ENCODE measurements around the gene MTLN. TPM values are rescaled to one million over a fixed set of nuclear protein-coding genes. Genes with fewer than 3 reads are reported as not detected.
A peak's percentile ranks its signal among the peaks of the same experiment; 100 is the strongest.

The MTLN gene
- total and polyA plus RNA-seq, 5 experiments from 2014 or later: 35.1 to 186 (median 125) TPM

DNA sequence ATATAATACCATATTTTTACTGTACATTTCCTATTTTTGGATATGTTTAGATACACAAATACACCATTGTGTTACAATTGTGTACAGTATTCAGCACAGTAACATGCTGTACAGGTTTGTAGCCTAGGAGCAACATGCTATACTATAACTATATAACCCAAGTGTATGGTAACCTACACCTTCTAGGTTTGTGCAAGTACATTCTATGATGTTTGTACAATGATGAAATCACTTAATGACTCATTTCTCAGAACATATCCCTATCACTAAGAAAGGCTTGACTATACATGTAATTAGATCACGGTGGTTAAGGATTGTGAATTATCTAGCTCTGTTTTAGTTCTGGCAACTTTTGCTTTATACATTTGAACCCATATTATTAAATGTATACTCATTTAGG is 38.8 kb downstream of the MTLN start:
- Mint-ChIP-seq H3K9me3 (no peaks in the 10 kb centered on the region), H3K4me1 (peaks cover 4 to 6% (median 4%) of the 10 kb centered on the region in 4 donors), H3K27ac (no peak overlapping the region), H3K27me3 (peaks cover 2 to 10% (median 5%) of the 10 kb centered on the region in 5 donors), H3K36me3 (peaks cover 0 to 5% (median 0%) of the 10 kb centered on the region in 3 donors), H3K4me3 (no peak overlapping the region)
- ATAC-seq (no peak), DNase-seq (no peak)
- POLR2A ChIA-PET: no interaction called here

DNA sequence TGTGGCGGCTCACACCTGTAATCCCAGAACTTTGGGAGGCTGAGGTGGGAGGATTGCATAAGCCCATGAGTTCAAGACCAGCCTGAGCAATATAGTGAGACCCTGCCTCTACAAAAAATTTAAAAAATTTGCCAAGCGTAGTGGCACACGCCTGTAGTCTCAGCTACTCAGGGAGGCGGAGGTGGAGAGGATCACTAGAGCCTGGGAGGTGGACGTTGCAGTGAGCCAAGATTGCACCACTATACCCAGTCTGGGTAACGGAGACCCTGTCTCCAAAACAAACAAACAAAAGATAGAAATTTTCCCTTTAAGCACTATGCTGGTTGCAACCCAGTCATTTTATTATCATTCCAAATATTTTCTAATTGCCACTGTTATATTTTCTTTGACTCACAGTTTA is 39.8 kb downstream of the MTLN start:
- POLR2A ChIA-PET: no interaction called here
- no peak overlapping the region for H3K4me3 Mint-ChIP-seq
- DNase-seq: no peak
- H3K9me3 Mint-ChIP-seq: no peaks in the 10 kb centered on the region
- H3K4me1 Mint-ChIP-seq: peaks cover 4 to 6% (median 4%) of the 10 kb centered on the region in 4 donors
- ATAC-seq: no peak
- no peaks in the 10 kb centered on the region for H3K36me3 Mint-ChIP-seq
- H3K27ac Mint-ChIP-seq: no peak overlapping the region
- H3K27me3 Mint-ChIP-seq: peaks cover 0 to 10% (median 5%) of the 10 kb centered on the region in 5 donors

DNA sequence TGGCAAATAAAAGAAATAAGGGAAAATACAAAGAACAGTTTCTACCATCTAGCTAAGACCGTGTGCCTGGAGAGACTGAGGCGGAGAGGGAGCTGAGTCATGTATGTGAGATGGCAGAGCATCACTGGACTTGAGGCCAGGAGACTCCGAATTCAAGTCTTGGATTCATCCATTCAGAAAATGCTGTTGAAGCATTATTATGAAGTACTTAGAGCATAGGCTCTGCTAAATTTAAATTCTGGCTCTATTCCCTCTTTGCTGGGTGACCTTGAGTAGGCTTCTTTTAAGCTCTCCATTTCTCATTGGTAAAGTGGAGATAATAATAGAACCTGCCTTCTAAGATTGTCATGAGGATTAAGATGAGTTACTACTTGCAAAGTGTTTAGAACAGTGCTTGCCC is 42.2 kb downstream of the MTLN start:
- ATAC-seq (no peak), DNase-seq (no peak)
- H3K4me1 Mint-ChIP-seq: peaks cover 4 to 6% (median 4%) of the 10 kb centered on the region in 4 donors
- no peaks in the 10 kb centered on the region for H3K9me3 Mint-ChIP-seq
- POLR2A ChIA-PET: no interaction called here
- peaks cover 0 to 4% (median 2%) of the 10 kb centered on the region in 5 donors for H3K27me3 Mint-ChIP-seq
- no peaks in the 10 kb centered on the region for H3K36me3 Mint-ChIP-seq
- H3K27ac Mint-ChIP-seq: peak overlapping the region in 2 of 10 donors; percentile 2 to 3
- H3K4me3 Mint-ChIP-seq: peak overlapping the region in 4 of 10 donors; percentile 20 to 76 (median 41)

DNA sequence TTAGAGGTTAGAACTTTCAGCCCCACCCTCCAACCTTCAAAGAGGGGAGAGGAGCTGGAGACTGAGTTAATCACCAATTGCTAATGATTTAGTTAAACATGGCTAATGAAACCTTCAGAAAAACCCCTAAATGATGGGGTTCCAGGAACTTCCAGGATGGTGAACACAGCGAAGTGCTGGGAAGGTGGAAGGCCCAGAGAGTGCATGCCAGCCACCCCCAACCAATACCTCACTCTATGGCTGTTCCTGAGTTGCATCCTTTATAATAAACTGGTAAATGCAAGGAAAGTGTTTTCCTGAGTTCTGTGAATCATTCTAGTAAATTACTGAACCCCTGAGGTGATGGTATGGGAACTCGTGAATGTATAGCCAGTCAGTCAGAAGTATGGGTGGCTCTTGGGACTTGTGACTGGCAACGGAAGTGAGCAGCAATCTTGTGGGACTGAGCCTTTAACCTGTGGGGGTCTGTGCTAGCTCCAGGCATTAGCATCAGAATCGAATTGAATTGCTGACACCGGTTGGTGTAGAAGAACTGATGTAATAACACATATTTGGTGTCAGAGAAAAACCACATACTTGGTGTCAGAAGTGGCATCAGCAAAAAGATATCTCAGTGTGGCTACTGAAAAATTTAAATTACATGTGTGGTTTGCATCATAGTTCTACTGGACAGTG is 44.9 kb downstream of the MTLN start:
- H3K27ac Mint-ChIP-seq: no peak overlapping the region
- peaks cover 0 to 4% (median 0%) of the 10 kb centered on the region in 3 donors for H3K36me3 Mint-ChIP-seq

DNA sequence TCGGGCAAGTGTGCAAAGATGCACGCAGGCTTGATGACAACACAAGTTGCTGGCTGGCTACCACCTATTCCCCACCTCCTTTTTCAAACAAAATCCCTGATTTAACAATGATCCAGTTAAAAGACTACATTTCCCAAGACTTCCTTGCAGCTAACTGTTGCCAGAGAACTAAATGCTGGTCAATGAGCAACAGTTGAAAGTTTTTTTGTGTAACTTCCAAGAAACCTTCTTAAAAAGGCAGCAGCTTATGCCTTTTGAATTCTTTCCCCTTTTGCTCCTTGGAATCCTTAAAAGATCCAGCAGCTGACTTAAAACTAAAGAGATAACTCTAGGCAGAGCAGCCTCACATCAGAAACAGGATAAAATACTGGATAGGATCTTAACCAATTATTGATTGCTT is 46.1 kb downstream of the MTLN start:
- DNase-seq (no peak), ATAC-seq (no peak)
- POLR2A ChIA-PET: no interaction called here
- peaks cover 4 to 6% (median 4%) of the 10 kb centered on the region in 4 donors for H3K4me1 Mint-ChIP-seq
- no peak overlapping the region for H3K27ac Mint-ChIP-seq
- H3K27me3 Mint-ChIP-seq: peaks cover 0 to 10% (median 6%) of the 10 kb centered on the region in 5 donors
- H3K36me3 Mint-ChIP-seq: peaks cover 0 to 4% (median 0%) of the 10 kb centered on the region in 3 donors
- H3K9me3 Mint-ChIP-seq: no peaks in the 10 kb centered on the region
- no peak overlapping the region for H3K4me3 Mint-ChIP-seq

More for the DNA sequence above, 44.9 kb downstream of the MTLN start:
- no peaks in the 10 kb centered on the region for H3K9me3 Mint-ChIP-seq
- no peak overlapping the region for H3K4me3 Mint-ChIP-seq
- POLR2A ChIA-PET: no interaction called here
- no peak for DNase-seq
- H3K4me1 Mint-ChIP-seq: peaks cover 4 to 6% (median 4%) of the 10 kb centered on the region in 4 donors
- peaks cover 0 to 8% (median 6%) of the 10 kb centered on the region in 5 donors for H3K27me3 Mint-ChIP-seq
- no peak for ATAC-seq

Other genes starting within 250 kb of the MTLN start
- under 1 TPM; 0.55 to 0.88 TPM for gene MALL, start 96.7 kb downstream of the MTLN start, total RNA-seq
- not detected for gene MALL, start 96.7 kb downstream of the MTLN start, polyA plus RNA-seq
- 1 to 10 TPM in 1 of 2 experiments, under 1 TPM in 1; 0.96 to 1.3 TPM for gene NPHP1, start 7.5 kb downstream of the MTLN start, total RNA-seq
- 1 to 10 TPM in 1 of 3 donors, under 1 TPM in 2; 0.40 to 1.6 (median 0.49) TPM for gene NPHP1, start 7.5 kb downstream of the MTLN start, polyA plus RNA-seq

Measured in naive thymus-derived CD8-positive, alpha-beta T cell (primary cell).